NCI-H345 treated with DMSO at 0.1 percent for 48 hours (cell line): ENCODE data around the gene INO80B.
"Not testable (repeated sequence)": the region's sequence is repeated elsewhere in the genome, so short reads cannot be mapped to it uniquely, and the experiment has no call there.

Source experiments
- DNase-seq: peaks from one replicate; lab custom pipeline; 2025; ENCODE audit not compliant: unreplicated experiment; lab: John Stamatoyannopoulos, UW

The INO80B gene

DNA sequence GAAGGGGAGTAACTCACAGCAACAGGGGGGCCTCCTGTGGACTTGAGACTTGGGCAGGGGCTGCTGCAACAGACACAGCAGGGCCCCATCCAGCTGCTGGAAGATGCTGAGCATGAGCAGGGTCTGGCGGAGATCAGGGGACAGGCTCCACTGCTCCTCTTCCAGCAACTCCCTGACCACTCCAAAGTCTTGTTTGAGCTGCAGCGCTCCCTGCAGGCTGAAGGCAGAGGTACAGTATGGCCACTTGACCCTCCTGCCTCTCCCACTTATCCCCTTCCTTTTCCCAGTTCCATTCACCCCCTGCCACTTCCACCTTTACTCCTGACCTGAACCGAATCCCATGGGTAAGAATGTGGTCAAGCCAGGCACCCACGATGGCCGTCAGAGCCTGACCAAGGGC lies 20.0 kb downstream of the INO80B start:
- DNase-seq: no peak

DNA sequence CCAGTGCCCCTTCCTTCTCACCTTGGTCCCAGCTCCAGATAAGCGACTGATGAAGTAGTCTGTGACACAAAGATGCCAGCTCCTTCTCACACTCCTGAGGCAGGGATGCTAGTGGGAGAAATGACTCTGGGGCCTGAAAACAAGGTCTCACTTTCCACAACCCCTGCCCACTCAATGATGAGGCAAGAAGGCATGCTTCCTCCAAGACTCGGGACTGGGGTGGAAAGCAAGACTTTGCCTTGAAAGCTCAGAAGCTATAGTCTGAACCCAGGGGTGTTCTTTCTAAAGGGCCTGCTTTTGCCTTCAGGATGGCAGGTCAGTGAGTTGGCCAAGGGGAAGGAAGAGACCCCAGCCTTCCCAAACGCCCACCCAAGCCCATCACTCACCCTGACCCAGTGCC lies 26.5 kb downstream of the INO80B start:
- no peak for DNase-seq

DNA sequence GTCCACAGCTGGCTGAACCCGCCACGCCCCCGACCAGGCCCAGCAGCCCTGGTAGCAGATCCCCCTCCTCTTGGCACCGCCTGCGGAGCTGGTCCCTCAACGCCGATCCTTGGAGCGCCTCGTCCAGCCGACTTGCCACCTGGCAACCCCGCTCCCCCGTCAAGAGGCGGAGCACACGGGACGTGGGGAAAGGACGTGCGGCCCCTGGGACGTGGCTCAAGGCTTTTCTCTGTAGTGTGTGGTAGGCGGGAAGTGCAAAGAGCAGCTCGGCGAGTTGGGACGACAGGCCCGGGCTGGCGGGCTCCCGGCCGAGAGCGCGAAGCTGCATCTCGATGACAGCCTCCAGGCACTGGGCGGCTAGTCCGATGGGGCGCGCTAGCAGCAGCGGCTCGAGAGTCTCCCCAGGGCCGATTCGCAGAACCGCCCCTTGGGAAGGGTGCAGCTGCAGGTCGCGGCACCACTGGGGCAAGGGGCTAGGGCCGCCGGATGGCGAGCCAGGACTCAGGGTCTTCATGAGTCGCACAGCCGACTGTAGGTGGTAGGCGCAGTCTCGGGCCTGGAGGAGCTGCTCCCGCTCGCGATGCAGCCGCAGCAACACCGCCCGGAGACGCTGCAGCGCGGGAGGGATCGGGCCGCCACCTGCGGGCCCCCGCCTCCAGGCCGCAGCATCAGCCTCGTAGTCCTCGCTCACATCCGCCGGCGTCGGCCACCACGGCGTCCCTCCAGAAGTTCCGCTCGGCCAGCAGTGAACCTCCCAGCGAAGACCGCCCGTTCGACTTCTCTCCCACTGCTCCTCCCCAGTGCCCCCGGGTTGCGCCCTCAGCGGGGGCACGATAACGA lies 27.3 kb downstream of the INO80B start:
- DNase-seq: no peak

DNA sequence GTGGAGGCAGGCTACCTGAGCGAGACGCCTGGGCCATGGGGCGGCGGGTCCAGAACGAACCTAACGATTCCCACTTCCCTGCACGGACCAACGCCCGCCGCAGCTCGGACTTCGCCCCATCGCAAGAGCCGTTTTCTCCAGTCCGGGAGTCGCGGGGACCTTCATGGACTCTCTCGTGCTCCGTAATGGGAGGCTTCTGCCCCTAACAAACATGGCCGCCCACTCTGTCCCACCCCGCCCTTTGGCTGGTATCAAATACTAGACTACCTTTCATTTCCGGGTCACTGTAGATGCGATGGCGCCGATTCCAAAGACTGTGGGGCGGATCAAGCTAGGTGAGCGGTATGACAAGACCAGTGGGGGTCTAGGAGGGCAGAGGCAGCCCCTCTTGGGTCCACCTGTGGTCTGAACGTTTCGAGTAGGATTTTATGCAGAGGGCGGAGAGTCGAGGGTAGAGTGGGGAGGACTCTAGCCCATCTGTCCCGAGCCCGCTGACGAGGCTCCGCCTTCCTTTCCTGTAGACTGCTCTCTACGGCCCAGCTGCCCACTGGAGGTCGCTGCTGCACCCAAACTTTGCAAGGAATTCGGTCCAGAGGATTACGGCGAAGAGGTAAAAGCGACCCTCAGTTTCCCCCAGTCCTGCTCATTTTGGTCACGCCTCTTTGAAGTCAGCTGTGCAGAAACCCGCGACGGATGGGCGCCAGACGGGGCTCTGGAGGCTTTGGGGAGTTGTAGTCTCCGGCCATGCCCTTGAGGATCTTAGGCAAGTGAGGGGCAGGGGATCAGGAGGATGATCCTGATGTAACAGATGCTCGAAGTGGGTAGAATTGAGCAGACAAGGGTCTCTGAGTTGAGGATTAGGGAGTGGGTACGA lies 28.2 kb downstream of the INO80B start, which contains the start of the genes CCDC142 and TTC31:
Gene CCDC142 (minus strand): TSS at position 198 of the 874 bp plus-strand sequence. CDS start 161 bp downstream, at position 37.
Gene TTC31 (plus strand): TSS at position 281 of the 874 bp plus-strand sequence. CDS start 15 bp downstream, at position 296.
- DNase-seq: peak; percentile 95

DNA sequence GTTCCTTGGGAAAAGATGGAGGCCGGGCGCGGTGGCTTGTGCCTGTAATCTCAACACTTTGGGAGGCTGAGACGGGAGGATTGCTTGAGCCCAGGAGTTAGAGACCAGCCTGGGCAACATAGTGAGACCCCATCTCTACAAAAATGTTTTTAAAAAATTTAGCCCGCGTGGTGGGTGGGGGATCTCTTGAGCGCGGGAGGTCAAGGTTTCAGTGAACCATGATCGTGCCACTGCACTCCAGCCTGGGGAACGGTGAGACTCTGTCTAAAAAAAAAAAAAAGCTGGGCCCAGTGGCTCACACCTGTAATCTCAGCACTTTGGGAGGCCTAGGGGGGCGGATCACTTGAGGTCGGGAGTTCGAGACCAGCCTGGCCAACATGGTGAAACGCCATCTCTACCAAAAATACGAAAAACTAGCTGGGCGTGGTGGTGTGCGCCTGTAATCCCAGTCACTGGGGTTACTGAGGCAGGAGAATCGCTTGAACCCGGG lies 28.8 kb downstream of the INO80B start:
- DNase-seq: not testable (repeated sequence)

DNA sequence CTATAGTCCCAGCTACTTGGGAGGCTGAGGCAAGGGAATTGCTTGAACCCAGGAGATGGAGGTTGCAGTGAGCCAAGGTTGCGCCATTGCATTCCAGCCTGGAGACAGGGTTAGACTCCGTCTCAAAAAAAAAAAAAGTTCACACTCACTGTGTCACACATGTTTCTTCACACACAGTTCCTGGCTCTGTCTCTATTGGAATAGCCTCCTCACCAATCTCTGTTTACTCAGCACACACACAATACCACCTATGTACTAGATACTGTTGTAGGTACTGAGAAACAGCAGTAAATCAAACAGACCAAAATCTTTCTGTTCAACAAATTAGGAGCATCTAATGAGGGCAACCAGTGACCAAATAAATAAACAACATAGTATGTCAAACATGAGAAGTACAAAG lies 31.3 kb downstream of the INO80B start:
- DNase-seq: no peak

DNA sequence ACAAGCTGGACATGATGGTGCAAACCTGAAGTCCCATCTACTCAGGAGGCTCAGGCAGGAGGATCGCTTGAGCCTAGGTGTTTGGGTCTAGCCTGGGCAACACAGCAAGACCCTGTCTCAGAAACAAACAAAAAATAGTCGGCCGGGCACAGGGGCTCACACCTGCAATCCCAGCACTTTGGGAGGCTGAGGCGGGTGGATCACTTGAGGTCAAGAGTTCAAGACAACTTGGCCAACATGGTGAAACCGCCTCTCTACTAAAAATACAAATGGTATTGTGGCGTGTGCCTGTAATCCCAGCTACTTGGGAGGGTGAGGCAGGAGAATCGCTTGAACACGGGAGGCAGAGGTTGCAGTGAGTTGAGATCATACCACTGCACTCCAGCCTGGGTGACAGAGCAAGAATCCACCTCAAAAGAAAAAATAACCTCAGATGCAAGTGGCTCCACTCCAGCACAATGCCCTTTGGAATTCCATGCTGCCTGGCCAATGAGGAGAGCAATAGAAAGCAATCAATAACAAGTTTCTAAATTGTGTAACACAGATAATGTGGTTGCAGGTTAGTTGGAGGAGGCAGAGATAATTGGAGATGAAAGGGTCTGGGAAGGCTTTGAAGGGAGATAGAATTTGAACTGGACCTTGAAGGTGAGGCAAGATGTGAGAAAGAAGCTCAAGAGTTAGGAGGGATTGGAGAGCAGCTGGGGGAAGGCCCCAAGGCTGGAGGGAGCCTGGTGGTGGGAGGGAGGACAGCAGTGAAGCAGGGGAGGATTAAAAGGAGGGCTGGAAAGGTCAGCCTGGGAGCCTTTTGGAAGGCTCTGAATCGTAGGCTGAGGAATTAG lies 34.0 kb downstream of the INO80B start:
- DNase-seq: no peak

DNA sequence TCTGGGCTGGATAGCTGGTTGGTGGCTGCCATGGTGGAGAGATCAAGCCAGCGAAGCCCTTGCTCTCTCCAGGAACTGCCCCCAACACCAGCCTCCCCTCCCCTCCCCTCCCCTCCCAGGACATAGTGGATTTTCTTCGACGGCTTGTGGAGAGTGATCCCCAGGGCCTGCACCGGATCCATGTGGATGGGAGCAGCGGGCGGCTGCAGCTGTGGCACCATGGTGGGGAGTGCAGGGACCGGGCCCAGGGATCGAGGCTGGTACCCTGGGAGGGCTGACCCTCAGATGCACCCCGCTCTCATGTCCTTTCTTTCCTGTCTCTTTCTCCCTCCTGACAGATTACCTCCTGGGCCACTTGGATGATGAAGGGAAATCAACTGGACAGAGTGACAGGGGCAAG lies 35.0 kb downstream of the INO80B start:
- no peak for DNase-seq

DNA sequence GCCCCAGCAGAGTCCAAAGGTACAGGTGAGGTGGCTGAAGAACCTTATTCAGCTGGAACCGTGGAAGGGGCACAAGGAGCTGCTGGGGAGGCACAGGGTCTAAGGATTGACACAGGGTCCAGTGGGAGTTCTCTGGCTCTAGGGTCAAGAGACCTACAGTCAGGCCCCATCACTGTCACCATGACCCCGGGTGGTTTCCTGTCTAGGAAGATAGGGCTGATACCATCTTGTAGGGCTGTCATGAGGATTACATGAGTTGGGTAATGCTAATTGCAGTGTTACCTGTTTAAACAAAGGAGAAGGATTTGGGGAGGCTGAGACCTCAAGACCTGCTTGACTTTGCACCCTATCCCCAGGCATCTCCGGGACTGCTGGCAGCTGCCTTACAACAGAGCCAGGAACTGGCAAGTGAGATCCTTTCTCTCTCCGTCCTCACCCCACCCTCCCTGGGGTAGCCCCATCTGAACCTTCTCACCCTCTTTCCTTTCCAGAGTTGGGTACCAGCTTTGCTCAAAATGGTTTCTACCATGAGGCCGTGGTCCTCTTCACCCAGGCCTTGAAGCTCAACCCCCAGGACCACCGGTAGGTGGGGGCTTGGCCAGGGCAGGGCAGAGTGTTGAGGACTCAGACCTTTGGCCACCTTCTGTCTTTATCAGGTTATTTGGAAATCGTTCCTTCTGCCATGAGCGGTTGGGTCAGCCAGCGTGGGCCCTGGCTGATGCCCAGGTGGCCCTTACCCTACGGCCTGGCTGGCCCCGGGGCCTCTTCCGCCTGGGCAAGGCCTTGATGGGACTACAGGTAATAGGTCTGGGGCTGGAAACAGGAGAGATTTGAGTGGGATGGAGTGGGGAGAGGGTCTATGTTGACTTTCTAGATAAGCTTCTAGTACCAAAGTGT lies 37.0 kb downstream of the INO80B start:
- no peak for DNase-seq

DNA sequence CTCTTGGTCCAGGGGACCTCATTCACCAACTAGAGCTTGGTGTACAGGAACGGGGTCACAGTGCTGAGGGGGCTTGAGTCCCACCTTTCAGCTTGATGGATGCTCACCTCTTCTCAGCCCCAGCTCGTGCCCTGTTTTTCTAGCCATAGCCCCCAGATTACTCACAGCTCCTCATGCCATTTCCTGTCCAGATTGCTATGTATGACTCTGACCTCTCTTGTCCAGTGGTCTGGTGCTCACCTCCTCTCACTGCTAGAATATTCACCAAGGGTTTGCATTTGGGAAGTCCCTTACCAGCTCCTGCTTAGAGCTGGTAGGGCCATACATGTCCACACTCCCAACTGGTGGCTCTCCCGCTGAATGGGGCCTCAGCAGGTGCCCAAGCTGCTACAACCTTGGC lies 38.7 kb downstream of the INO80B start:
- no peak for DNase-seq

DNA sequence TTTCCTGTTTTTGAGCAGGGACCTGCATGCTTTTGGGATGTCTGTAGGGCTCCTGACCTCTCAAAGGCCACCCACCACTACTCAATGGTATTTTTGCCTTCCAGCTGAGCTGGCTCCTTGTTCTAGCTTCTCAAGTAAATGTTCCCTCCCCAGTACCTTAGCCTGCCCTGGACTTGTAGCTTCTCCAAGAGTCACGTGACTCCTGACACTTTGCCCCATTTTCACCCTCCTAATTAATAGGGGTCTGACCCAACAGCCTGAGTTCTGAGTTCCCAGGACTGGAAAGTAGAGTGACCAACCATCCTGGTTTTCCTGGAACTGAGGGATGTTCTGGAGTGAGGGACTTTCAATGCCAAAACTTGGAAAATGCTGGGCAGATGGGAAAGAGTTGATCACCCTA lies 40.6 kb downstream of the INO80B start:
- no peak for DNase-seq

DNA sequence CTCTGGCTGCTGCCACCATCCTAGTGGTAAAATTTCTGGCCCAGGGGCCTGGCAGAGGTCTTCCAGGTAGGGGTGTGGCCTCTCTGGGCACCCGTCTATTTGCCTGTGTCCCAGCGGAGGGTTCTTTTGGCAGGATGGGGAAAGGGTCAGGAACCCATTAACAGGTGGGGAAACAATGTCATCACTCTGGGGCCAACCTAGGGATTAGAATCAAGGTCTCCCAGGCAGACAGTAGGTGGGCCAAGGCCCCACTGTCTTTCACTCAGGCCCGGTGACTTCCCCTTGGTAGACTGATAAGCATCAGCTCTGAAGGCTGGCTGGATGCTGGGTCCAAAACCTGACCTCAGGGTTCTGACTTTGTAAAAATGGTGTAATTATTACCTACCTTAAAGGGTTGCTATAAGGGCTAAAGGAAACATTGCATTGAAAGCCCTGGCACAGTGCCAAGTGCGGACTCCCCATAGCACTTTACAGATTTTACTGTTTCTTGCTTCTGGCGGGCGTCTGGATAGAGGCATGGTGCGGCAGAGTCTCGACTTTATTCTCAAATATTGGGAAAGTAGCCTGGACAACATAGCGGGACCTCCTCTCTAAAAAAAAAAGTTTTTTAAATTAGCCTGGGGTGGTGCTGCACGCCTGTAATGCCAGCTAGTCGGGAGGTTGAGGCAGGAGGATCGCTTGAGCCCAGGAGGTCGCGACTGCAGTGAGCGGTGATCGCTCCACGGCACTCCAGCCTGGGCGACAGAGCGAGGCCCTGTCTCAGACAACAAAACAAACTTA lies 42.3 kb downstream of the INO80B start:
- no peak for DNase-seq

DNA sequence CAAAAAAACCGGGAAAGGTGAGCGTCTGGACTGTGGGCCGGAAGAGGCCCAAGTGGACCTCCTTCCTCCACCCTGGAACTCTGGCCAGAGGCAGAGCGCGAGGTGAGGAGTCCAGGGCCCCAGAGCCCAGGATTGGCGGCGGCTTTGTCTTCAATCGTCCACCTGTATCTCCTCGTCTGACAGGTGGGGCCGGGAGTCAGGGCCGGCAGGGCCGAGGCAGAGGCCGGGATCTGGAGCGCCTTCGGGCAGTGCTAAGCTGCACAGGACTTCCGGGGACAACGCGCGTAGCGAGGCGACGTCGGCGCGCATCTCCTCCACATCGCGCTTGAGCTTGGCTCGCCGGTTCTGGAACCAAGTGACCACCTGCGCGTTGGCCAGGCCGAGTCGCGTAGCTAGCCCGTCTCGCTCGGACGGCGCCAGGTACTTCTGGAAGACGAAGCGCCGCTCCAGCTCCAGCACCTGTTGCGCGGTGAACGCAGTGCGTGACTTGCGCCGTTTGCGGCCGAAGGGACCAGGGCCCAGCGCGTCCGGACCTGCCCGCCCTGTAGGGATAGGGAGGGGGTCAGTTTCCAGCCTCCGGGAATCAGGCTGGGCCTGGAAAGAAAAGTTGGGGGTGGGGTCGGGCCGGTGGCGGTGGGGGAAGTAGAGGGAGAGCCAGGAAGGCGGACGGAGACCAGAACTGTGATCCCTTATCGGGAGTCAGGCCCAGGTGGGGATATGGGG lies 43.1 kb downstream of the INO80B start:
- no peak for DNase-seq

DNA sequence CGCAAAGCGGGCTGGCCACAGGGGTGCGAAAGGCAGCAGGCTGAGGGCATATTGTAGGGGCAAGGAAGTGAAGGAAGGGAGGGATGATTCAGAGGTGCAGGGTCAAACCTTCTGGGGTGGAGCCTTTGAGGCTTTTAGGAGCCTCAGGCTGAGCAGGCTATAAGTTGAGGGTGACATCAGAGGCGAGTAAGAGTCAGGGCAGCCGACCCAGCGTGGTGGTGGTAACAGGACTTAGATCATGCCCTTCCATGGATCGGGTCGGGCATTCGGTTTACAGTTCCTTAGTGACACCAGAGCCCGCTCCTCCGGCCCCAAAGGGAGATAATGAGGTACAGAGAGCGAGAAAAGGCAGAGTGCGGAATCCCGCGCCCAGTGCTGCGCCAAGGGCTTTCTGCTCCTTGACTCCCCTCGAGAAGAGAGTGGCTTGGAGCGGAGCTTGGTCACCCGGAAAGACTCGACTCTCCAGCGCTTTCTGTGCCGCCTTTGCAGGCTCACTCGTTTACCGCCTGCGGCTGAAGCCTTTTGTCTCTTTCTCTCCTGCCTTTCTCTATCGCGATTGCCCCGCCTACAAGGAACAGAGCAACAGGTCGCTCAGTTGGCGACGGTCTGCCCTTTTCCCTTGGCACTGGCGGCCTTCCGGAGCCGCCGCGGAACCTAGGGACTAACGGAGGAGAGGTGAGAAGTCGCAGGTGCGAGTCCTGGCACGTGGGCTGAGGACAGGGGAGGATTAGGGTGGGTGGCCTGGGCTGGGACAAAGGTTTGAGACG lies 43.8 kb downstream of the INO80B start:
- no peak for DNase-seq

DNA sequence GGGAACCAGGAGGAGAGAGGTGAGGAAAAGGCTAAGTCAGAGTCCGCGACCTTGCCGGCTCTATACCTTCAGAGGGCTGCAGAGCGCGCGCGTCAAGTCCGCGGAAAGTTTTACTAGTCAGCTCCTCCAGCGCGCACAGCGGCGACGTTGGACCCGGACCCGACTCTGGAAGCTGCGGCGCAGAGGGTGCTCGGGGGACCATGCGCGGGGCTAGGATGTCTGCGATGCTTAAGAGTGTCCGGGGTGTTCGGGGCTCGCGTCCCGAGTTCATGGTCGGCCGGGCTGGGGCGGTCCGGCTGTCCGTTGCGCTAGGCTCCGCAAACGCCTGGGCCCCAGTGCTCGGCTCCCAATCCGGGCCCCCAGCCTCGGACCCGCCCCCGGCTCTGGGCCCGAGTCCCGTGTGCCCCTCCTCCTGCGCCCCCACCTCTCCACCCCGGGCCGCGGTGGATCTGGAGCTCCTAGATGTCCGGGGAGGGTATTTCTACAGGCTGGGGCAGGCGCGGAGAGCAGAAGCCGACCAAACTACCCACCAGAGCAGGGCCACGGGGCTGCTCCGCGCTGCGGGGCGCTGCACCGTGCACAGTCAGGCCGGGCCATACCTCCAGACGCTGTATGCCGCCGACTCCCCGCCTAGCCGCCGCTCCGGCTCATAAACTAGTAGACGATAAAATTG lies 44.5 kb downstream of the INO80B start, which contains the start of gene LBX2:
Gene LBX2 (minus strand): TSS at position 337 of the 673 bp plus-strand sequence. CDS start 66 bp downstream, at position 271.
- DNase-seq: no peak

DNA sequence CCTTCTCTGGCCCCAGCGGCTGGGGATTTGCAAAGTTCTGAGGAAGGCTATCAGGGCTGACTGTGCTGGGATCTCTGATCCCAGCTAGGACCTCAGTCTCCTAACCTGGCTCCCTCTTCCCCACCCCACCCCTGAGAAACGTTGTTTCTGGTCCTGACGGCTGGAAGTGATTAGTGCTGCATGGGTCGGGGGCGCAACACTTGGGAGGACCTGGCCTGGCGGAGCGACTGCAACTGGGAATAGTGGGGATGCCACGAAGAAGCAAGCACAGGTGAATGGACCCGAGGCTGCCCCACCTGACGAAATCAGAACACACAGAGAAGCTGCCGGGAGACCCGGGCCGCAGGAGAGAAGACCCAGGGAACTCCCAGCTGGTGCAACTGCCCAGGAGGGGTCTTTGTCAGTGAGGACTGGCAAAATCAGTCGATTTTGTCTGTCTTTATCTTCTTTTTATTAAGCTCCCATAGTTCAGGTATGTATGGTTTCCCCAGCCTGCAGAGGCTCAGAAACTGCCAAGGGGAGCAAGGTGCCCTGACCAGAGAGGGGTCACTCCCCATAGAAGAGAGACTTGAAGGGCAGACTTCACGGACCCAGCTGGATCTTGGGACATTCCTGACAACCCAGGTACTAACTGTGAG lies 45.2 kb downstream of the INO80B start:
- no peak for DNase-seq

DNA sequence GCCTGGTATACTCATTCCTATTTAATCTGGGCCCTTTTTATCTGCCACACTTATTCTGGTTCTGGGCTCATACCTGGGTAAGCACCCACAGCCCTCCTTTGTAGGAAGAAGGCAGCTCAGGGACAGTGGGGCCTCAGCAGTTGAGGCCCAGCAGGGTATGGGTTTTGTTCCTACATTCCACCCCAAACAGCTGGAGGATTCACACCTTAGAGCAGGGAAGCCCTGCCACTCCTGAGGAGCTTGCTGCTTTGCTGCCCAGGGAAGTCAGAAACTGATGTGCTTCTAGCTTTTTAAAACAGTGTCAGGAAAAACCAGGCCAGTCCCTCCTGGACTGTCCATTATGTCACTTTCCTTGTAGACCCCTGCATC lies 45.7 kb downstream of the INO80B start:
- DNase-seq: no peak
